Ishikawa (cell line): ENCODE data around the gene ISOC2.

Experiments
- CEBPB ChIP-seq: IDR thresholded peaks from 2 replicates; pipeline ENCODE4 v1.6.1; 2012
- EP300 ChIP-seq: IDR thresholded peaks from 2 replicates; pipeline ENCODE4 v1.6.1; 2012; ENCODE audit warnings: borderline replicate concordance
- RAD21 ChIP-seq: IDR thresholded peaks from 2 replicates; pipeline ENCODE4 v1.6.1; 2012; ENCODE audit warnings: low read depth
- REST ChIP-seq: IDR thresholded peaks from 2 replicates; pipeline ENCODE4 v1.6.1; 2012; ENCODE audit warnings: low read depth, mild to moderate bottlenecking
- TCF12 ChIP-seq: IDR thresholded peaks from 2 replicates; pipeline ENCODE4 v1.6.1; 2012; ENCODE audit warnings: low read depth
- ZBTB7A ChIP-seq: IDR thresholded peaks from 2 replicates; pipeline ENCODE4 v1.6.1; 2012; ENCODE audit warnings: low read depth
- TF ChIP-seq, protein P1 (sequence below): IDR thresholded peaks from 2 replicates; pipeline ENCODE4 v1.6.1; 2012

GRCh38 chr19:55441319-55441691 lies 20.1 kb downstream of the ISOC2 start:
- TF ChIP-seq RAD21: no peak
- no peak for TF ChIP-seq REST
- TF ChIP-seq, protein P1, sequence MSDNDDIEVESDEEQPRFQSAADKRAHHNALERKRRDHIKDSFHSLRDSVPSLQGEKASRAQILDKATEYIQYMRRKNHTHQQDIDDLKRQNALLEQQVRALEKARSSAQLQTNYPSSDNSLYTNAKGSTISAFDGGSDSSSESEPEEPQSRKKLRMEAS: no peak
- no peak for TF ChIP-seq CEBPB
- TF ChIP-seq EP300: no peak
- TF ChIP-seq ZBTB7A: no peak
- TF ChIP-seq TCF12: no peak
